LNCaP clone FGC (cell line): ENCODE measurements around the gene KIF18A.

Experiments
- DNase-seq: peaks from one replicate; pipeline ENCODE4 v3.0.0-alpha.2; 2011; ENCODE audit warnings: low read depth
- H3K4me3 ChIP-seq: 2 replicates; pipeline ENCODE4 v1.5.1; 2011; ENCODE audit warnings: mild to moderate bottlenecking, low read depth, low read length, control low read depth
- CTCF ChIP-seq: IDR thresholded peaks from 2 replicates; pipeline ENCODE4 v1.5.1; 2012; ENCODE audit warnings: mild to moderate bottlenecking; ENCODE audit not compliant: control insufficient read depth, insufficient read depth; ENCODE audit errors: extremely low read depth

The KIF18A gene

GRCh38 chr11:28009996-28010395, 98.0 kb downstream of the KIF18A start:
- H3K4me3 ChIP-seq: no peak overlapping the region
- DNase-seq: no peak
- no peak for TF ChIP-seq CTCF

GRCh38 chr11:28009388-28009787, 98.6 kb downstream of the KIF18A start:
- H3K4me3 ChIP-seq: no peak overlapping the region
- TF ChIP-seq CTCF: no peak
- no peak for DNase-seq

GRCh38 chr11:28003615-28004014, 104.3 kb downstream of the KIF18A start:
- no peak for DNase-seq
- H3K4me3 ChIP-seq: no peak overlapping the region
- no peak for TF ChIP-seq CTCF

GRCh38 chr11:27998552-27998951, 109.4 kb downstream of the KIF18A start:
- TF ChIP-seq CTCF: no peak
- H3K4me3 ChIP-seq: no peak overlapping the region
- no peak for DNase-seq

GRCh38 chr11:27997344-27997743, 110.6 kb downstream of the KIF18A start:
- no peak for DNase-seq
- no peak overlapping the region for H3K4me3 ChIP-seq
- TF ChIP-seq CTCF: no peak

GRCh38 chr11:27996066-27996465, 111.9 kb downstream of the KIF18A start:
- TF ChIP-seq CTCF: no peak
- no peak overlapping the region for H3K4me3 ChIP-seq
- DNase-seq: peak; percentile 13

GRCh38 chr11:27995083-27995482, 112.9 kb downstream of the KIF18A start:
- no peak for TF ChIP-seq CTCF
- DNase-seq: no peak
- H3K4me3 ChIP-seq: no peak overlapping the region
